ENCODE measurements around the gene CASKIN1.

- TF ChIP-seq CTCF (conservative IDR thresholded peaks at IDR 0.05; ENCODE audit: low read depth in 2 of 2) (no peak), REST (IDR thresholded peaks at IDR 0.05; ENCODE audit: unreplicated experiment) (no peak), CREB1 (CRISPR knock-in tag; IDR thresholded peaks at IDR 0.05; ENCODE audit: low read depth) (no peak)
Observed at GRCh38 chr16:2200313-2200712, 3.9 kb upstream of the CASKIN1 start.

All from GM23338 (cell line).